DMS 273 (cell line): ENCODE results near the gene CBLB.

ENCODE experiments used
- DNase-seq: peaks from one replicate; lab custom pipeline; 2025; ENCODE audit not compliant: unreplicated experiment; lab: John Stamatoyannopoulos, UW

The CBLB gene

DNA sequence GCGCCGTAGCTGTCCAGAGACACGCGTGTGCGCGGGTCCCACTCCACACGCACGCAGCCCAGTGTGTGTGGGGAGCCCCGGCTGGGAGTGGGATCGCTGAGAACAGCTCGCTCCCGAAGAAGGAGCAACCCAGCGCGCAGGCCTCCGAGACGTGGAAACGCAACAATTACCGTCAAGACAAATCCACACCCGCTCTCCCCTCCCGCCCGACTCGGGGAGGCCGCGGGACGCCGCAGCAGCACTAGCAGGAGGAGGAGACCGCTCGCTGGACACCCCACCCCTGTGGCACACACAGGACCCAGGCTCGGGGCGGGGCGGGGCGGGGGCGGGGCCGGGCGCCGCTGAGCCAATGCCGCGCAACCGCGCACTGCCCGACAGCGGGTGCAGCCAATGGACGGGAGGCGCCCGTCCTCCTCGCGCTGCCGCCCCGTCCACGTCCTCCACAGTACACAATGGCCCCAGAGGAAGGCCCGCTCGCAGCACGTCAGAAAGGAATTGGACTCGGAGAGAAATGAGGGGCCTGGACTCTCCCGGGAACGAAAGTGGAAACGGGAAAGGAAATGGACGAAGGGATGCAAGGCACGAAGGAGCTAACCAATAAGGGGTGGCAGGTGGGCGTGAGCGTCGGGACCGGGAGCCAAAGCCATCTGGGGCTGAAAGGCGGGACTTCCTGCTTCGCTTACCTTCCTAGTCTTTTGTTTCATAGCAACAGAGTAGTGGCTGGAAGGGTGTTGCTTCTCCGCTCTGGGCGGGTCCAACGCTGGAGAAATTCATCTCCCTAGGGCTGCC, at the start of gene CBLB:
CBLB (minus strand) TSS at position 271 of the 789 bp plus-strand sequence. CDS start 1,435 bp downstream, outside the sequence.
- peak; percentile 99 for DNase-seq

DNA sequence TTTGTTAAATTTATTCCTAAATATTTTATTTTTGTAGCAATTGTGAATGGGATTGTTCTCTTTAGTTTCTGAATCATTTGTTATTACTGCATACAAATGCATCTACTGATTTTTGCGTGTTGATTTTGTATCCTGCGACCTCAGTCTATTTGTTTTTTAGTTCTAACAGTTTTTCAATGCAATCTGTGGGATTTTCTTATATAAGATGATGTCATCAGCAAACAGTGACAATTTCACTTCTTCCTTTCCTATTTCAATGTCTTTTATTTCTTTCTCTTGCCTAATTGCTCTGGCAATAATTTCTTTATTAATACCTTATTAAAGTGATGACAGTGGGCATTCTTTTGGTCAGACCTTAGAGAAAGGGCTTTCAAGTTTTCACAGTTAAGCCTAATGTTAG, 48.0 kb upstream of the CBLB start:
- no peak for DNase-seq

DNA sequence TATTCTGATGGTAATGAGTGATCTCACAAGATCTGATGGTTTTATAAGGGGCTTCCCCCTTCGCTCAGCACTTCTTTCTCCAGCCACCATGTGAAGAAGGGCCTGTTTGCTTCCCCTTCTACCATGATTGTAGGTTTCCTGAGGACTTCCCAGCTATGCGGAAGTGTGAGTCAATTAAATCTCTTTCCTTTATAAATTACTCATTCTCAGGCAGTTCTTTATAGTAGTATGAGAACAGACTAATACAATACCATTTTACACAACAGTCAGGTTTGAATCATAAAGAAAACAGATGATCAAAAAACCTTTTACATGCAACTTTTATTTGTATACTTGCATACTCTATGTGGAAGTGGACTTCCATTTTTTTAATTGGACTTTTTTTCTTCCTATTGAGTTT, 46.7 kb upstream of the CBLB start:
- DNase-seq = no peak

GRCh38 chr3:105913616-105914015, 44.8 kb upstream of the CBLB start:
- DNase-seq = no peak

DNA sequence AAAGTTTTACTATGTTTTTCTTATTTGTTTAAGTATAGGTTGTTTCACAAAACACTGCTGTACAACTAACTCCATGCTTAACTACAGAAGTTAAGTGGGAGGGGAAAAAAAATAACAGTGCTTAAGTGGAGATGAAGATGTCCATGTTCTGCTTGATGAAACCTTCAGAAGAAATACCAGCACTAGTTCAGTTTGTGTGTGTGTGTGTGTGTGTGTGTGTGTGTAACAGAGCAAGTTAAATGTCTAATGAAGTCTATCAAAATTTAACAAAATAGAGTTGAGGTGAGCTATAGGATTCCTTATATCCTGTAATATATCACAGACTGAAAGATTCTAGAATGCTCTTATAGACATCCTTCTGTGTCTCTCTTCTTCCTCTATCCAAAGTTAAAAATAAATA, 44.1 kb upstream of the CBLB start:
- DNase-seq = no peak

- no peak for DNase-seq
Measured at GRCh38 chr3:105911496-105911895, 42.7 kb upstream of the CBLB start.

DNA sequence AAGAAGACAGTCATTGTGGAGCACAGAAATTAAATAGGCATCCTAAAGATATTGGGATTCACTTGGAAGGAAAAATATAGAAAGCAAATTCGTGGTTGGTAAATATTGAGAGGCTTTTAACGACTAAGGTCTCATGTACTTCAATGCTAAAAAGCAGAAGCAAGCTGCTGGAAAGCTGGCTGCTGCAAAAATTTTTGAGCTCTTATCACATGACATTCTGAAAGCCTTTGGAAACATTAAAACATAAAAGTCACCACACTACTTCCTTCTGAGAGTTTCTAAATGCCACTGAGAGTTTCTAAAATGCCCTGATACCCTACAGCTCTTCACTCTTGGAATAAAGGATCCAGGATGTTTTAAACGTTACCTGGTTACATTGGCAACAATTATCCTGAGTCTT, 39.0 kb upstream of the CBLB start:
- no peak for DNase-seq

DNA sequence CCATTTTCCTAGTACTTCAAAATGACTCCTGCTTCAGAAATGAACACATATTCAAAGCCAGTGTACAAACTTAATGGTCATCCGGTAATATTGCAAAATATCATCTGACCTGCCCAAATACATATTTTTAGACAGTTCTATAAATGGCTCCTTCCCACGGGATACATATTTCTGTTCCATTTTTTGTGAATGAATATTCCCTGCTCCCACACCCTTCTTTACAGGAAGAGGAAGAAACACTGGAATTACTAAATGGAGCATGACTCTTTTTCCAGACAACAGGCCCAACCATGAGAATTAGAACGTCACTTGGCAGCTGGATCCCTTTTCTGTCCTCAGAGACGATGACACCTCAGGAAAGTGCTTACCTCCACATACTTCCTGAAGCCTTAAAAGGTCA, 38.0 kb upstream of the CBLB start:
- no peak for DNase-seq

DNA sequence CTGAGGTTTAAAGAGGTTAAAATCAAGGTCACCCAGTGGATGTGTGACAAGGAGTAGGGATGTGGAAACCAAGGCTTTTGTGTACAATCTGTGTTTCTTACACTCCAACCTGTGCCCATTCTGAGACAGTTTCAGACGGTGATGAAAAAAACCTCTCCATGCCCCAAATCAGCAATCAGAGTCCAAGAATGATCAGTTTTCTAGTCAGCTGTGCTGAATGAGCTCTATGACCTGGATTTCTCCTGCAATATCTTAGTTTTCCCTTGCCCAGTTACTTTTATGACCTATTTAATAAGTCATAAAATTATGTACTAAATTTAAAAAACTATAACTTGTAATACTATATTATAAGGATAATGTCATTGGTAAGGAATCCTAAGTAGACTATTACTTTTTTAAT, 37.5 kb upstream of the CBLB start:
- no peak for DNase-seq

GRCh38 chr3:105905328-105905727, 36.5 kb upstream of the CBLB start:
- DNase-seq = no peak

GRCh38 chr3:105904678-105905284, 36.0 kb upstream of the CBLB start:
- peak; percentile 51 for DNase-seq

DNA sequence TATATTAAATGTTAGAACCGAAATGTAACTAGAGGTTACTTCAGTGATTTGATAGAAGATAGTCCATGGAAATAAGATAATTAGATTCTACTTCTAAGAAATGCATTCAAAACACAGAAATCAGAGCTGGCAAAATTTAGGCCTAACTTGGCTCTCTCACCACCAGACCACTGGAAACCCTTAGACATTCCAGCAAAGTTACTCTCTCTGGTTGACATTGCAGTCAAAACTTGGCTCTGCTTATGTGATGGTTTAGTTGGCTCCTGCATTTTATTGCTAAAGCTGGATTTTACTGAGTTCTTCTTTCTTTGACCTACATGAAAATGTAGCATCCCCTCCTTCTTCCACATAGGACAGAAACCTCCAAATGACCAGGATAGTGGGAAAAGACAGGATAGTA, 35.4 kb upstream of the CBLB start:
- no peak for DNase-seq

- DNase-seq = no peak
Measured at GRCh38 chr3:105899516-105899915, 30.7 kb upstream of the CBLB start.

DNA sequence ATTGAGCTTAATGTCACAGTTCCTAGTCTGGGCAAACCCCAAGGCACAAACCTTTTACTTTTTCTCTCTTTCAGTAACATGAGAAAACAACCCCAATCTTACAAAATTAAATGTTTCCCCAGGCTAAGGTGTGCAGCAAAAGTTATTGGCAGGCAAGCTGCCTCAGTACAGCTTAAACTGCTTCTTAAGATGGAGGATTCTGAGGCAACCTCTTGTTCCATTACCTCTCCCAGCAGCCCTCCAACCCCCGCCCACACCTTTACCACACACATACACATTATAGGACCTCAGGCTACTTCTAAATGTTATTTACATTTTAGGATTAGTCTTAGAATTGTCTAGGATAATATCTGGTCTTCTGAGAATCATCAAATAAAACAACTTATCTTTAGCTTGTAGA, 22.3 kb upstream of the CBLB start:
- DNase-seq = no peak

DNA sequence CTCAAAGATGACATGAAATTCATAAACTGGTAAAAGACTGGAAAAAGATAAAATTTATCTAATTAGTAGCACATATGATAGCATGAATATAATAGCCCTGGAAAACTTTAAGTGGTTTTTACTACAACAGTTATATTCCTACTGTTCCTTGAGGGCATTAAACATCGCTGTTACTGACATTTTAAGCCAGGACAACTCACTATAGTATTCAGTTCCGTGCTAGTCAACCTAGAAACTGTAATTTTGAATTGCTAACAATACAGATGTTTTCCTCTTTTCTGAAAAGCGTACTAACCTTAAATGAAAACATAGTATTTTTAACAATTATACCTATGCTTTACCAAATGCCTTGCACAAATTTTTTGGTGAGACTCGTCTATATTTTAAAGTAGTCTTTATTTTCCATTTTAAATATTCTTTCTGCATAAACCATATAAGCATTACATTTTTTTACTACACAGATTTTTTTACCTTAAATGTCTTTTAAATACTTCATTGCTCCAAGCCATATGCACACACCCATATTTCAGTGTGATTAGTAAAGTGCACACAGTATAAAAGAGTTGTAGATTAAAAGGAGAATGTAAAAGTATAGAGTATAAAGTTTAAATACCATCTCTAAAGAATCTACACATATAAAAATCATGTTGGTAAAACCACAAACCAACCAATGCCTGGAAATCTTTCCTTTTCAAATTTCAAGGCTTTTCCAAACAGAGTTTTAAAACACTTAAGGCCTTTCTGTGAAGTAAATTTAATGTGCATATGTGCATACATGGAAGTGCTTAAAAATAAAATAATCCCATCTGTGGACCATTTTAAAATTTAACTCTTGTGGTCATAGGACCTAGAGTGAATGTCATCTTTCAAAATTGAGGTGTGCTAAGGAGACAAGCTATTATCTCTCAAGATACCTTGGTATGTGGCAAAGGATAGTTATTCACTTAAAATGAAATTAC, 20.1 kb upstream of the CBLB start:
- no peak for DNase-seq

DNA sequence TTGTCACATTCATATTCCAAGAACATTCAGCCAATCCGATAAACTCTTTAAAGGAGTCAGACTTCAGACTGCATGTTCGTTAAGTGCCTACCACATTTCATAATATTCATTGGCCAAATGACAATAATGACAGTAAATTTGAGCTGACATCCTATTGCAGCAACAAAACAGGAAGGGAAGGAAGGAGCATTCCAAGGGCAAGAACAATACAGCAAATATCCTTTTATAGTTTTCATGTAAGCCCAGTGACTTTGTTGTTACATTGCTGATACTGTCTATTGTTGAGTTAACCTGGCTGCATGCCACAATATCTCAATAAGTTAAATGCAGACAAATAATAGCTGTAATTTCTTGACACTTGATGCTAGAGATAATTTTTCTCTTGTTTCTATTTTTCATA, 16.4 kb upstream of the CBLB start:
- DNase-seq = no peak

DNA sequence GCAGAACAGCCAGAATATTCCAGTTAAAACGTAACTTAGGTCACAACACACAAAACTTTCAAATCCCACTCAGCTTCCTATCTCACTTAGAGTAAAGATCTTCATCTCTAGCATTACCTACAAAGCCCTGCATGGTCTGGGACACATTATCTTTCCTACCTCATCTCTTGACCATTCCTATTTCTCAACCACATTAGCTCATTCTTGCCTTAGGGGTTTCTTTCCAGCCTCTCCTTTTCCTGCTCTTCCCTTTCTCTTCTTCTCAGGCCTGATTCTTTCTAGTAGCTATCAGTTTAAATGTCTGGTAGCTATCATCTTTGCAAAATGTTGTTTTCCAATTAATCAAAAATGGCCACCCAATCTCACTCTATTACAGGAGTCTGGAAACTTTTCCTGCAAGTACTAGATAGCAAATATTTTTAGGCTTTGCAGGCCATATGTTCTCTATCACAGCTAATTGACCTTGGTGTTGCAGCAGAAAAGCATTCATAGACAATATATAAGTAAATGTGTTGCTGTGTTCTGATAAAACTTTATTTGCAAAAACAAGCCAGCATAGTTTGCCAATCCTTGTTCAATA, 15.1 kb upstream of the CBLB start:
- no peak for DNase-seq

DNA sequence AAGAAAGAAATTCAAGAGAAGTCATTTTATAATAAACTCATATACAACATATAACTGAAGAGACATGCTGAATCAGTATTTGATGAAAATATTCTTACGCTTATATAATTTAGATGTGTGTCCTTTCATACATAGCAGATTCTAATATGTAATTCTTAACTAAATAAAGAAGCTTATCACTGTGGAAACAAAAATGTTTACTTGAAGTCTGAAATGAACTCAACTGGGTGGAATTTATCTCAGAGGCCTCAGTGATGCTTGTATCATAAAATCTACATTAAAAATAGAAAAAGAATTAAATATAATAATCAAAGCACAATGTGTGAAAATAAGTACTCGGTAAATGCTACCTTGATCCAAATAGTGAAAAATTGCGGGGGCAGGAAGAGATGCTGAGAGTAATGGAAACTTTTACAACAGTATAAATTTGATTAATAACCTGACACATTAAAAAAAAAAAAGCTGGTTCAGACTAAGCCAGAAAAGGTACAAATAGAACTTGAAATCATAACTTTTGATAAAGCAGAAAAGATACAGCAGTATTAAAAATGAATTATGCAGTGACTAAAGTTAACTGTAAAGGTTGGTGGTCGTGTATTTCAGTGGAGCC, 12.0 kb upstream of the CBLB start:
- DNase-seq = no peak

DNA sequence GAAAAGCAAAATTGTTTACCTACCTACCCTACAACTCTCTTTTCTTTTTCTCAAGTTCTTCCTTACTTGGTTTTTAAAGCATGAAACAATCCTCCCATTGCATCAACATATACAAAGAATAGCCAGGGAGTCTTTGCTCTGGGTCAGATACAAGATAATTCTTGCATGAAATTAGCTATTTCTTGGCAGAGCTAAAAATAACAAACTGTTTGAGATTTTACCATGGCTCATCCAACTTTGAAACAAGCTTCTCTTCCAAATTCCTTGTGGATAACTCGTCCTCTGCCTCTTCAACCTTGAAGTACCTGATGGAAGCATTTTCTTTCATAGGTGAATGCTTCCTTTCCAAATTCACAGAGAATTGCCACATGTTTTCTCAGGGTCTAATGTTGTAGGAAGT, 9.2 kb upstream of the CBLB start:
- DNase-seq = no peak

GRCh38 chr3:105877336-105877910, 8.6 kb upstream of the CBLB start:
- DNase-seq = no peak
